Measurements from ENCODE around the gene DEPP1. TPM values are rescaled to one million over a fixed set of nuclear protein-coding genes. Genes with fewer than 3 reads are reported as not detected.

The DEPP1 gene
- total RNA-seq, 2 experiments from 2014 or later = not detected

- H3K36me3 Mint-ChIP-seq (ENCODE audit: low read depth) = peaks cover 11% of the 10 kb centered on the region
- H3K27me3 Mint-ChIP-seq (ENCODE audit: low read depth) = no peaks in the 10 kb centered on the region
- no peak overlapping the region for H3K27ac Mint-ChIP-seq
- H3K4me3 Mint-ChIP-seq = no peak overlapping the region
- ATAC-seq (no peak), DNase-seq (no peak)
- peaks cover 20% of the 10 kb centered on the region for H3K4me1 Mint-ChIP-seq (ENCODE audit: low read depth)
- POLR2A ChIA-PET = interaction anchor here (0.6 kb wide), 1 partner anchor 84 kb away, joined by 7 read pairs; no protein-coding TSS in a partner anchor
- CTCF ChIA-PET = no interaction called here
- H3K9me3 Mint-ChIP-seq (ENCODE audit: insufficient read depth) = no peaks in the 10 kb centered on the region
Observed at GRCh38 chr10:44956226-44956625, 22.4 kb downstream of the DEPP1 start.

DNA sequence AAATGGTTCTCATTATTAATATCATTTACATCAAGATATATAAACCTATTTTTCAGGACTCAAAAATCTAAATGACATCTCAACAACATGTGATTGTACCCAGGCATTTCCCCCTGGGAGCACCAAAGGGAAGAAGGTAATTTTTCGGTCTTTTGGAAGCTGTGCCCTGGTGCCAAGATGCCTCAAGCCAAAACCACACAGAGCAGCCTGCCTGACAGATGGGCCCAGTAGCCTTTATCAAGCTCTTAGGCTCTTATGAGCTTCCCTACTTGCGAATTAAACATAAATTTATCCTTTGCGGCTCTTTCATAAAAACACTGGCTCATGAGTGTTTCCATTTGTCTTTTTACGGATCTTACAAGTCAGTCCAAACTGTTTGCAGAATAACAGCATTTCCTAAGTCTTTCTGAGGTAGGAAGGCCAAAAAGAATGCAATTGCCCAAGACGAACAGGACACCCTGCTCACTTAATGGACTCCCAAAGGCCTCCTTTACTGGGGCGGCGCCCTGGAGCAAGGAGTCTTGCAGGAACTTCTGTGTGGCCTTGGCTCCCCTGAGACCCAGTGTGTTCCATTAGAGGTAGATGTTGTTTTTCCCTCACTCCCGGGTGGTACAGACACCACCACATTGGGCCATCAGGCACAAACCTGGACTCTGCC, 23.1 kb downstream of the DEPP1 start:
- no peak for ATAC-seq
- ChIA-PET CTCF (no interaction called here), POLR2A (no interaction called here)
- no peak overlapping the region for H3K27ac Mint-ChIP-seq
- peaks cover 11% of the 10 kb centered on the region for H3K36me3 Mint-ChIP-seq (ENCODE audit: low read depth)
- H3K27me3 Mint-ChIP-seq (ENCODE audit: low read depth) = no peaks in the 10 kb centered on the region
- H3K4me1 Mint-ChIP-seq (ENCODE audit: low read depth) = peaks cover 20% of the 10 kb centered on the region
- no peak overlapping the region for H3K4me3 Mint-ChIP-seq
- no peak for DNase-seq
- no peaks in the 10 kb centered on the region for H3K9me3 Mint-ChIP-seq (ENCODE audit: insufficient read depth)

DNA sequence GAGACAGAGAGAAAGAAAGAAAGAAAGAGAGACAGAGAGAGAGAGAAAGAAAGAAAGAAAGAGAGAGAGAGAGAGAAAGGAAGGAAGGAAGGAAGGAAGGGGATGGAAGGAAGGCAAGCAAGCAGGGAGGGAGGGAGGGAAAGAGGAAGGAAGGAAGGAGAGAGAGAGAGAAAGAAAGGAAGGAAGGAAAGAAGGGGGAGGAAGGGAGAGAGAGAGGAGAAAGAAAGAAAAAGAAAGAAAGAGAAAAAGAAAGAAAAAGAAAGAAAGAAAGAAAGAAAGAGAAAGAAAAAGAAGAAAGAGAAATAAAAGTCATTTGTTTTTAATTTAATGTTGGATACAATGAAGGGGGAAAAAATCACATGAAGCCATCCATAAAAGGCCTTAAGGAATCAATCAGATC, 23.6 kb downstream of the DEPP1 start:
- no peaks in the 10 kb centered on the region for H3K9me3 Mint-ChIP-seq (ENCODE audit: insufficient read depth)
- POLR2A ChIA-PET = no interaction called here
- no peaks in the 10 kb centered on the region for H3K27me3 Mint-ChIP-seq (ENCODE audit: low read depth)

DNA sequence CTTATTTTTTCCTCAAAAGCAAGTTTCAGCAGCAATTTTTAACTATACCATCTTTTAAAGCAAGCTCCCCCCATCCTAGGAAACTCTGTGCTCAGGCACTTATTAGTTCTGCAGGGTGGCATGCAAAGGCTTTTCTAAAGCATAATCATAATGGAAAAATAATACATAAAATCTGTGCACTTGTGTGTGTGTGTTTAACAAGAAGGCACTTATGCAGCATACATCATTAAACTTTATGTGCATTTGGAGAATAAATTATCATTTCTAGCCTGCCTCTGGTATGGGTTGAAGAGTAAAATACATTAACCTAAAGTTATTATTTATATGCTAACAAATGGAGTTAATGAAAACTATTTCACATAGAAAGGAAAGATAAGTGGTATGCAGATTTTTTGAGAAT, 24.6 kb downstream of the DEPP1 start:
- CTCF ChIA-PET = interaction anchor here (1.6 to 2.8 kb wide), 2 partner anchors 15 to 22 kb away, joined by 4 to 14 read pairs; no protein-coding TSS in a partner anchor
- DNase-seq = no peak
- Mint-ChIP-seq H3K4me3 (no peak overlapping the region), H3K4me1 (ENCODE audit: low read depth) (peaks cover 17% of the 10 kb centered on the region), H3K27me3 (ENCODE audit: low read depth) (no peaks in the 10 kb centered on the region), H3K27ac (no peak overlapping the region), H3K9me3 (ENCODE audit: insufficient read depth) (no peaks in the 10 kb centered on the region), H3K36me3 (ENCODE audit: low read depth) (peaks cover 11% of the 10 kb centered on the region)
- POLR2A ChIA-PET = no interaction called here
- ATAC-seq = no peak

More for the DNA sequence above, 23.6 kb downstream of the DEPP1 start:
- H3K27ac Mint-ChIP-seq = no peak overlapping the region
- H3K4me1 Mint-ChIP-seq (ENCODE audit: low read depth) = peaks cover 19% of the 10 kb centered on the region
- no peak for DNase-seq
- no peak for ATAC-seq
- peaks cover 11% of the 10 kb centered on the region for H3K36me3 Mint-ChIP-seq (ENCODE audit: low read depth)
- no peak overlapping the region for H3K4me3 Mint-ChIP-seq
- CTCF ChIA-PET = no interaction called here

- DNase-seq = no peak
- H3K4me3 Mint-ChIP-seq = no peak overlapping the region
- ATAC-seq = no peak
- H3K27ac Mint-ChIP-seq = no peak overlapping the region
- no peaks in the 10 kb centered on the region for H3K27me3 Mint-ChIP-seq (ENCODE audit: low read depth)
- ChIA-PET POLR2A (interaction anchor here (1.3 kb wide), 1 partner anchor 47 kb away, joined by 3 read pairs; no protein-coding TSS in a partner anchor), CTCF (interaction anchor here (1.2 to 2.8 kb wide), 4 partner anchors 16 to 95 kb away, joined by 3 to 14 read pairs (median 4); no protein-coding TSS in a partner anchor)
- peaks cover 11% of the 10 kb centered on the region for H3K36me3 Mint-ChIP-seq (ENCODE audit: low read depth)
- peaks cover 5% of the 10 kb centered on the region for H3K4me1 Mint-ChIP-seq (ENCODE audit: low read depth)
- no peaks in the 10 kb centered on the region for H3K9me3 Mint-ChIP-seq (ENCODE audit: insufficient read depth)
Observed at GRCh38 chr10:44952779-44953231, 25.8 kb downstream of the DEPP1 start.

GRCh38 chr10:44951576-44952226, 26.9 kb downstream of the DEPP1 start:
- ATAC-seq = no peak
- Mint-ChIP-seq H3K4me1 (ENCODE audit: low read depth) (peaks cover 3% of the 10 kb centered on the region), H3K4me3 (no peak overlapping the region), H3K27ac (no peak overlapping the region), H3K27me3 (ENCODE audit: low read depth) (no peaks in the 10 kb centered on the region), H3K36me3 (ENCODE audit: low read depth) (peaks cover 7% of the 10 kb centered on the region), H3K9me3 (ENCODE audit: insufficient read depth) (no peaks in the 10 kb centered on the region)
- DNase-seq = no peak
- ChIA-PET CTCF (interaction anchor here (1.2 to 2.8 kb wide), 3 partner anchors 16 to 93 kb away, joined by 3 to 14 read pairs (median 3); no protein-coding TSS in a partner anchor), POLR2A (interaction anchor here (1.3 kb wide), 1 partner anchor 49 kb away, joined by 3 read pairs; no protein-coding TSS in a partner anchor)

DNA sequence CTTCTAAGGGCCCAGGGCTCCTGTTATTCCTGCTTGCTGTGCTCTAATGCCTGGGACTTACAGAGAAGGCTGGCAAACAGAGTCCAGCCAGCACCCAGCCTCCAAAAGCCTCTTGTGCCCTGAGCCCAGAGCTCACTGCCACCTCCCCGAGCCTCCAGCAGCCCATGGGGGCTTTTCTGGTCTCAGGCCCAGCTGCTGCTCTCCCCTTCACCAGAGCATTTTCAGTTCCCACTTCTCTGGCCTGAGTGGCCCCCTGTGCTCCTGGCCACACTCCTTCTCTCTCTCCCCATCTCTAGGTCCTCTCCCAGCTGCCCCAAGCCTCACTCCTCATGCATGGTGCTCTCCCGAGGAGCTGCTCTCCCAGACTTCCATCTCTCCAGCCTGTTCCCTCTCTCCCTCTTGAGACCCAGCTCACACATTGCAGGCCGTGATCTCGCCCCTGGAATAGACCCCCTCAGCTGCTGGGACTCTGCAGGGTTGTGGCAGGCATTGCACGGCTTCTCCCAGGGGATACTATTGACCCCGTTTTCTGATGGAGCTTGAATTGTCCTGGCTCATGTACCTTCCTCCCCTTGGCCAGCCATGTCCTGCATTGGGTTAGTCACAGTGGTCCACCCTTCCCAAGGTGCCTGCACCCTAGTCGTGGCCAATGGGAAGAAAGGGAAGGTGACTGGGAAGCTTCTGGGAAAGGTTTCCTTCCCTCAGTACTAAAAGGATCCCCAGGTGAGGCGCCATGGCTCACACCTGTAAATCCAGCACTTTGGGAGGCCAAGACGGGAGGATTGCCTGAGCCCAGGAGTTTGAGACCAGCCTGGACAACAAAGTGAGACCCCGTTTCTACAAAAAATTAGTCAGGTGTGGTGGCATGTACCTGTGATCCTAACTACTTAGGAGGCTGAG, 28.0 kb downstream of the DEPP1 start:
- no peak overlapping the region for H3K27ac Mint-ChIP-seq
- H3K4me1 Mint-ChIP-seq (ENCODE audit: low read depth) = peaks cover 3% of the 10 kb centered on the region
- peaks cover 5% of the 10 kb centered on the region for H3K27me3 Mint-ChIP-seq (ENCODE audit: low read depth)
- CTCF ChIA-PET = interaction anchor here (2.0 to 2.6 kb wide), 2 partner anchors 13 to 18 kb away, joined by 8 read pairs; no protein-coding TSS in a partner anchor
- H3K36me3 Mint-ChIP-seq (ENCODE audit: low read depth) = no peaks in the 10 kb centered on the region
- no peak overlapping the region for H3K4me3 Mint-ChIP-seq
- H3K9me3 Mint-ChIP-seq (ENCODE audit: insufficient read depth) = no peaks in the 10 kb centered on the region
- POLR2A ChIA-PET = interaction anchor here (1.1 to 2.1 kb wide), 3 partner anchors 8 to 18 kb away, joined by 3 to 4 read pairs (median 4); partner anchors contain the start of gene RASSF4
- DNase-seq (no peak), ATAC-seq (no peak)

- Mint-ChIP-seq H3K4me1 (ENCODE audit: low read depth) (peaks cover 3% of the 10 kb centered on the region), H3K27me3 (ENCODE audit: low read depth) (peaks cover 8% of the 10 kb centered on the region), H3K36me3 (ENCODE audit: low read depth) (no peaks in the 10 kb centered on the region), H3K9me3 (ENCODE audit: insufficient read depth) (peaks cover 4% of the 10 kb centered on the region), H3K4me3 (no peak overlapping the region), H3K27ac (no peak overlapping the region)
- ATAC-seq = no peak
- DNase-seq = no peak
- POLR2A ChIA-PET = interaction anchor here (1.1 to 2.1 kb wide), 3 partner anchors 9 to 17 kb away, joined by 3 to 4 read pairs (median 4); partner anchors contain the start of gene RASSF4
- CTCF ChIA-PET = interaction anchor here (2.0 to 2.6 kb wide), 2 partner anchors 14 to 17 kb away, joined by 8 read pairs; no protein-coding TSS in a partner anchor
Observed at GRCh38 chr10:44949915-44950314, 28.7 kb downstream of the DEPP1 start.

DNA sequence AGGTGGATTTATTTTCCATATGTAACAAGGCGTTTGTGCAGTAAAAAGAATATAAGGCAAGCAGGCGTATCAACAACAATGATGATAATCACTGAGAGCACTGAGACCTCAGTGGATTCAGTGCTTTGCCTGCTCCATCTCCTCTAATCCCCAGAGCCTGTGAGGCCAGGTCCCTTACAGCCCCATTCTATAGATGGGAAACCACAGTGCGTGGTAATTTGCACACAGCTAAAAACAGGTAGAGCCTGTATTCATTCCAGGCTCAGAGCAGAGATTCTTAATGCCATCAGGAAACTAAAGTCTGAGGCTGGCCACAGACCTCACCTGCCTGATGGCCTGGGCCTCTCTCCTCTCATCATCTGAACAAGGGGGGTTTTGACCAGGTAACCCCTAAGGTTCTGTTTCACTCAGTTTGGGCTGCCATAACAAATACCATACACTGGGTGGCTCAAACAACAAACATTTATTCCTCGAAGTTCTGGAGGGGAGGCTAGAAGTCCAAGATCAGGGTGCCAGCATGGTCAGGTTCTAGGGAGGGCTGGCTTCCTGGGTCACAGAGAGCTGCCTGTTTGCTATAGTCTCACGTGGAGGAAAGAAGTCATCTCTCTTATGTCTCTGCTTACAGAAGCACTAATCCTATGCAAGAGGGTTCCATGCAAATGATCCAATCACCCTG, 29.3 kb downstream of the DEPP1 start:
- H3K9me3 Mint-ChIP-seq (ENCODE audit: insufficient read depth) = peaks cover 10% of the 10 kb centered on the region
- no peaks in the 10 kb centered on the region for H3K4me1 Mint-ChIP-seq (ENCODE audit: low read depth)
- peaks cover 2% of the 10 kb centered on the region for H3K36me3 Mint-ChIP-seq (ENCODE audit: low read depth)
- ChIA-PET CTCF (interaction anchor here (2.0 to 2.6 kb wide), 2 partner anchors 14 to 16 kb away, joined by 8 read pairs; no protein-coding TSS in a partner anchor), POLR2A (interaction anchor here (1.1 to 2.1 kb wide), 2 partner anchors 10 to 11 kb away, joined by 4 read pairs; partner anchors contain the start of gene RASSF4)
- H3K27ac Mint-ChIP-seq = no peak overlapping the region
- H3K4me3 Mint-ChIP-seq = no peak overlapping the region
- DNase-seq = no peak
- no peak for ATAC-seq
- H3K27me3 Mint-ChIP-seq (ENCODE audit: low read depth) = peaks cover 12% of the 10 kb centered on the region

GRCh38 chr10:44948642-44949041, 30.0 kb downstream of the DEPP1 start:
- peaks cover 15% of the 10 kb centered on the region for H3K27me3 Mint-ChIP-seq (ENCODE audit: low read depth)
- POLR2A ChIA-PET = interaction anchor here (2.1 kb wide), 1 partner anchor 12 kb away, joined by 4 read pairs; no protein-coding TSS in a partner anchor
- H3K36me3 Mint-ChIP-seq (ENCODE audit: low read depth) = peaks cover 2% of the 10 kb centered on the region
- no peak for ATAC-seq
- H3K4me3 Mint-ChIP-seq = no peak overlapping the region
- H3K4me1 Mint-ChIP-seq (ENCODE audit: low read depth) = no peaks in the 10 kb centered on the region
- CTCF ChIA-PET = interaction anchor here (1.9 to 2.6 kb wide), 3 partner anchors 15 to 16 kb away, joined by 6 to 8 read pairs (median 8); no protein-coding TSS in a partner anchor
- no peak overlapping the region for H3K27ac Mint-ChIP-seq
- DNase-seq = no peak
- peaks cover 13% of the 10 kb centered on the region for H3K9me3 Mint-ChIP-seq (ENCODE audit: insufficient read depth)
